Activated T-cell treated with anti-CD3 and anti-CD28 coated beads for 24 hours (primary cell): ENCODE data around the gene GOLGA8A.
"Not testable (repeated sequence)": the region's sequence is repeated elsewhere in the genome, so short reads cannot be mapped to it uniquely, and the experiment has no call there.

Source experiments
- DNase-seq: peaks from one replicate; pipeline ENCODE4 v3.0.0-alpha.2; 2020; ENCODE audit warnings: low read depth

Gene GOLGA8A, protein sequence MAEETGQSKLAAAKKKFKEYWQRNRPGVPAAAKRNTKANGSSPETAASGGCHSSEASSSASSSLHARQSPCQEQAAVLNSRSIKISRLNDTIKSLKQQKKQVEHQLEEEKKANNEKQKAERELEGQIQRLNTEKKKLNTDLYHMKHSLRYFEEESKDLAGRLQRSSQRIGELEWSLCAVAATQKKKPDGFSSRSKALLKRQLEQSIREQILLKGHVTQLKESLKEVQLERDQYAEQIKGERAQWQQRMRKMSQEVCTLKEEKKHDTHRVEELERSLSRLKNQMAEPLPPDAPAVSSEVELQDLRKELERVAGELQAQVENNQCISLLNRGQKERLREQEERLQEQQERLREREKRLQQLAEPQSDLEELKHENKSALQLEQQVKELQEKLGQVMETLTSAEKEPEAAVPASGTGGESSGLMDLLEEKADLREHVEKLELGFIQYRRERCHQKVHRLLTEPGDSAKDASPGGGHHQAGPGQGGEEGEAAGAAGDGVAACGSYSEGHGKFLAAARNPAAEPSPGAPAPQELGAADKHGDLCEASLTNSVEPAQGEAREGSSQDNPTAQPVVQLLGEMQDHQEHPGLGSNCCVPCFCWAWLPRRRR

DNA sequence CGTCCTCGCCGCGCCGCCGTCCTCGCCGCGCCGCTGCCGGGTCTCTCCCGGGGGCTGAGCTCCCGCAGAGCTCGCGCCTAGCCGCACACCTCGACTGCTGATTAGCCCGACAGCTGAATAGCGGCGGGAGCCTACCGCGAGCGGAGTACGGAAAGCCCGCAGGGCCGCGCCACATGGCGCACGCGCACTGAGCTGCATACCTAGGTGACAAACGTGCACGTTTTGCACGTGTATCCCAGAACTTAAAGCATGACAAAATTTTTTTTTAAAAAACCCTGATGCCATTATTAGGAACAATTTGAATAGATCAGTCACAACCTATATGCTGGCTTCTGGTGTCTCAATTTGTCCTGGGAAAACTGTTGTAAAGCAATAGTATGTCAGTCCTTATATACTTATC, at the start of gene GOLGA8A:
TSS of gene GOLGA8A (minus strand) at position 122 of the 400 bp plus-strand sequence. CDS start 48,117 bp downstream, outside the sequence.
- peak; percentile 76 for DNase-seq

GRCh38 chr15:34483644-34484043, 46.0 kb upstream of the GOLGA8A start:
- no peak for DNase-seq

DNA sequence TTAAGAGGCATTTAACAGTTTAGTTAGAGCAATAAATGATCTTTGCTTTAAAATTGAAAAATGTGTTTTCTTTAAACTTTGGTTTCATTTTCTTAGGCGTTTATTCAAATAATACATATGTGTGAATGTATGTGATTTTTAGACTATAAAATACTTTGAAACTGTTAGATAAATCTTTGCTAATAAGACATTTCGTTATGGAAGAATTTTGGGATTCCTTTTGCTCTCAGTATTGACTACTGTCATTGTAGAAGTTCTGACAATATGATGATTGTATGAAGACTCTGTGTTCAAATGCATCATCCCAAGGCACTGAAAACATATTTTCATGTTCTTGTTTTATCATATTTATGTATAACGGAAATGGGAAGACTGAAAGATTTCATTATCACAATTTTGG, 43.8 kb upstream of the GOLGA8A start:
- no peak for DNase-seq

DNA sequence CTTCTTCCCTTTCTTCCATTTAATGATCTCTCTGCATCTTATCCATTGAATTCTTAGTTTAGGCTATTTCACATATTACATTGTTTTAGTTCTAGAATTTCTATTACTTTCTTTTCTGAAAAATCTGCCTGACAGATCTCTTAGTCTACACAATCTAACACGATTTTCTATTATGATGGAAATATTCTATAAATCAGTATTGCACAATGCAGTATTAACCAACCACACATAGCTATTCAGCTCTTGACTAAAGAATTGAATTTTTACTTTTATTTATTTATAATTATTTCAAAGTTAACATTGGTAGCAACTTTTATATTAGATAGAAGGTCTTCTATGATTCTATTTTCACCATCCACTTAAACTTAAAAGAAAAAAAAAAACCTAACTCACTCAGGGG, 36.2 kb upstream of the GOLGA8A start:
- DNase-seq = no peak

DNA sequence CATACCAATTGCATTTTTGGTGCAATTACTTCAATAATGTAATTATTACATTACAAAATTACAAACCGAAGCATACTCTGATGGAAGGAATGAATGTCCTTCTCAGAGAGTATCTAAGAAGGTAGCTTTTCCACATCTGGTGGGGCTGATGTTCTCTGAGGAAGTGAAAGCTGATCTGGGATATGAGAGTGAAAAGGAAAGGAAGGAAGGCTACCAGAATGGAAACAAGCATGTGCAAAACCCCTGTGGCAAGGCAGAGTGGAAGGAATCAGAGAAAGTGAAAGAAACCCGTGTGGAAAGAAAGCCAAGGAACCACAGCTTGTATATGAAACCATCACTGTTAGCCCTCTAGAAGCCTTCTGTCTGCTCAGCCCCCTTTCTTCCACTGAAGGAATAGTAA, 35.3 kb upstream of the GOLGA8A start:
- DNase-seq = no peak

GRCh38 chr15:34470892-34471291, 33.3 kb upstream of the GOLGA8A start:
- no peak for DNase-seq

GRCh38 chr15:34470091-34470490, 32.5 kb upstream of the GOLGA8A start:
- DNase-seq = no peak

DNA sequence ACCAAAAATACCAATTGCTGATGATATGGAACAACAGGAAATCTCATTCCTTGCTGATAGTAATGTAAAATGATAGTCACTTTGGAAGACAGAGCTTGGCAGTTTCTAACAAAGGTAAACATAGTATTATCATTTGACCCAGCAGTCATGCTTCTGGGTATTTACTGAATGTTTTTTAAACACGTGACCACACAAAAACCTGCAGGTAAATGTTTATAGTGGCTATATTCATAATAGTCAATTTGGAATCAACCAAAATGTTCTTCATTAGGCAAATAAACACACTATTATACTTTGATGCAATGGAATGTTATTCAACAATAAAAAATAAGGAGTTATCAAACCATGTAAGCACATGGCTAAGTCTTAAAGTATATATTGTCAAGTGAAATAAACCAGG, 24.1 kb upstream of the GOLGA8A start:
- DNase-seq = no peak

DNA sequence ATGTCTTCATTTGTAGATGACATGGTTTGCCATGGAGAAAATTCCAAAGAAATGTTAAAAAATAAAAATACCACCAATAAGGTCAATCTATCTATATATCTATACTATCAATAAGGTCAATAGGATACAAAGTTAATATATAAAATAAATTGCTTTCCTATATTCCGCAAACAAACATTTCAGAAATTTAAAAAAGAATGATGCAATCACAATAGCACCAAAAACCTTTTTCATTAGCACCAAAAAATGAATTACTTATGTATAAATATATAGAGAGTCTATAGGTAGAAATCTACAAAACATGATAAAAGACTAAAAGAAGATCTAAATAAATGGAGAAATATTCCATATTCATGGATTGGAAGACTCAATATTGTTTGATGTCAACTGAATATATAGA, 22.8 kb upstream of the GOLGA8A start:
- DNase-seq = no peak

DNA sequence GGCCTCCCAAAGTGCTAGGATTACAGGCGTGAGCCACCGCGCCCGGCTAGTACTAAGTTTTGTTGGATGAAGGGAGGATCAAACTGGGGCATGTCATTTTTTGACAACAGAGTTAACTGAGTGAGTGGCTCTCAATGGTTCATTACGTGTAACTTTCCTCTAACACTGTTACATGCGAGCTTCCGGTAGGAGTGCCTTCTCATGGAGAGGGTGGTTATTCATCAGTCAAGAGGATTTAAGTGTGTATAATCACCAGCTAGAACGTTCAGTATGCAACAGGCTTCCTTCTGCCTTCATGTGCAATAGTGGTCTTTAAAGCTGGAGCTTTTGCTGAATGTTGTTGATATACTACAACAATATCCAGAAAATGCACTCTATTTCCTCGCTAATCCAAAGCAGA, 19.1 kb upstream of the GOLGA8A start:
- DNase-seq = no peak

GRCh38 chr15:34442891-34443290, 5.3 kb upstream of the GOLGA8A start:
- no peak for DNase-seq

GRCh38 chr15:34439878-34440277, 2.3 kb upstream of the GOLGA8A start:
- DNase-seq = no peak

- DNase-seq = peak; percentile 35
These were observed 609 bp downstream of the GOLGA8A start for GRCh38 chr15:34436956-34437442.

DNA sequence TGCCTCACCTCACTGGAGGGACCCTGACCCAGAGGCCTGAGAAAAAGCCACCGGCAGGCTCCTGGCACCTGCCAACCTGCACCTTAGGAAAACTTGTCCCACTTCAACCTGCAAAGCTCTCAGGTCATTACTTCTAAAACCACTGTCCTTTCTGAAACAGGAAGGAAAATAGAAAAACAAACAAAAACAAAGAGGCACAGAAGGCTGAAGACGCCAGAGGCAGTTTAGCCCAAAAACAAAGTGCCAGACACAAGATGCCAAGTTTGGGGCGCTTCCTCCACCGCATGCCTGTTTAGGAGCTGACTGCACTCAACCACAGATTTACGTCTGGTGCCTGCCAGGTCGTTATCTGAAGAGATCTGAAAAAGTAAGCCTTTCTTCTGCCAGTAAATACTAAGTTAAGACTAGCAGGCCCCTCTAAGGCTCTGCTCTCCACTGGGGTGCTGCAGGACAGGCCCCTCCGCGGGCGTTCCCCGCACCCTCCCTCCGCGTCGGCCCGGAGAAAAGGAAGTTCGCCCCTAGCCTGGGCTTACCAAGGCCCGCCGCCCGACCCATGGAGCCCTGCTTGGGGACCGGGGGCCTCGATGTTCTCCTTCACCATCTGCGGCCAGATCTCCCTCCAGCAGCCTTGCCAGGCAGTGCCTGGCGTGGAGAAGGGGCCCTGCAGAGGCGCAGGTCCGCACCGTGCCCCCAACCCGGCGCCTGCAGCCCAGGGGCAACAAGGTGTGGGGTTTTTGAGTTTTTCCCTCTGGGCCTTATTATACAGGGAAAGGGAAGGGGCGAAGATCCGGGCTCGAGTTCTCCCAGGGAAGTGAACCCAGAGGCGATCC, 1.3 kb downstream of the GOLGA8A start:
- no peak for DNase-seq

DNA sequence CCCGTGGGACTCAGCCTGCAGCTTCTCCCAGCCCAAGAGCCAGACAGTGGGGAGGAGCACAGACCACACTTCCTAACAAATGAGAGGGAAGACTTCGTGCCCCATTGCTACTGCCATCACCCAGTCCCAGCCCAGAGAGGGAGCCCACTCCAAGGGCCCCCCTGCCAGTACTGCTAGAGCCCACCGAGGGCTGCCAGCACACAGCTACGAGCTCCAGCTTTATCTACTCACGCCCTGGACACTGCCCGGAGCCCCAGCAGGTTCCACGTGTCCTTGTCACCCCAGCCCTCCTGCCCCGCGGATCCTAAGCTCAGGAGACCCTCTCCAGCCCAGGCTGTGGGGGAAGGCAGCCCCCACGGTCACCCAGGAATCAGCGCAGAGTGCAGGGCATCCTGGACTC, 1.9 kb downstream of the GOLGA8A start:
- no peak for DNase-seq

- DNase-seq = no peak
These were observed 2.8 kb downstream of the GOLGA8A start for GRCh38 chr15:34434627-34435305.

GRCh38 chr15:34433956-34434626, 3.5 kb downstream of the GOLGA8A start:
- not testable (repeated sequence) for DNase-seq

- DNase-seq = not testable (repeated sequence)
These were observed 7.0 kb downstream of the GOLGA8A start for GRCh38 chr15:34430642-34431041.

GRCh38 chr15:34423425-34424090, 14.1 kb downstream of the GOLGA8A start:
- not testable (repeated sequence) for DNase-seq

GRCh38 chr15:34420953-34421352, 16.7 kb downstream of the GOLGA8A start:
- not testable (repeated sequence) for DNase-seq

DNA sequence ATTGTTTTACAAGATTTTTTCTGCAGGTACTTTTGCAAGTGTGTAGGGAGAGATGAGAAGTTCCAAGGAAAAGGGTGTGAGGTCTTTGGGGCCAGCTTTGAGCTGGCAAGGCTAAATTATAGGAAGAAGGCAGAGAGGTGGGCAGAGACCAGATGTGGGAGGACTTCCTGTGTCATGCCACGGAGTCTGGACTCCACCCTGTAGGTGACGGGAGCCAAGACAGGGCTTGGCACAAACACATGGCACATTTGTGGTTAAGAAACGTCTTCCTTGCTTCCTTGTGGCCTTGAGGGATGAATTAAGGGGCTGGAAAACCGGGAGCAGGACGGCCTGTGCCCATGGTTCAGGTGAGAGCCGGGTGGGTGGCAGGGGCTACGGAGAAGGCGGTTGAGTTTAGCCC, 19.2 kb downstream of the GOLGA8A start:
- DNase-seq = not testable (repeated sequence)
